IMR-90 (cell line): Measurements from ENCODE around the gene VDAC2.

Experiments used
- CHD1 ChIP-seq: IDR thresholded peaks from 2 replicates; pipeline ENCODE4 v1.6.1; 2012; ENCODE audit warnings: low read depth, low read length, improper control_type of control experiment
- MAFK ChIP-seq: IDR thresholded peaks from 2 replicates; pipeline ENCODE4 v1.6.1; 2012; ENCODE audit warnings: low read depth, low read length, improper control_type of control experiment
- MXI1 ChIP-seq: IDR thresholded peaks from 2 replicates; pipeline ENCODE4 v1.6.1; 2012; ENCODE audit warnings: low read depth, mild to moderate bottlenecking, low read length, moderate library complexity, borderline replicate concordance
- POLR2A ChIP-seq: IDR thresholded peaks from 2 replicates; pipeline ENCODE4 v1.6.1; 2012; ENCODE audit warnings: mild to moderate bottlenecking, low read depth, low read length
- RAD21 ChIP-seq: IDR thresholded peaks from 2 replicates; pipeline ENCODE4 v1.6.1; 2012; ENCODE audit warnings: low read length, improper control_type of control experiment
- RCOR1 ChIP-seq: IDR thresholded peaks from 2 replicates; pipeline ENCODE4 v1.6.1; 2012; ENCODE audit warnings: mild to moderate bottlenecking, low read length, improper control_type of control experiment; ENCODE audit not compliant: insufficient replicate concordance
- TF ChIP-seq, protein P1 (sequence below): conservative IDR thresholded peaks from 2 replicates; pipeline ENCODE4 v1.5.1; 2012; ENCODE audit warnings: mild to moderate bottlenecking, low read depth, low read length, improper control_type of control experiment
- TF ChIP-seq, protein P2 (sequence below): fragments of 150-350 bp; IDR thresholded peaks from 2 replicates; pipeline ENCODE4 v1.6.1; 2017; ENCODE audit warnings: mild to moderate bottlenecking, antibody characterized with exemption, low read length, low read depth

DNA sequence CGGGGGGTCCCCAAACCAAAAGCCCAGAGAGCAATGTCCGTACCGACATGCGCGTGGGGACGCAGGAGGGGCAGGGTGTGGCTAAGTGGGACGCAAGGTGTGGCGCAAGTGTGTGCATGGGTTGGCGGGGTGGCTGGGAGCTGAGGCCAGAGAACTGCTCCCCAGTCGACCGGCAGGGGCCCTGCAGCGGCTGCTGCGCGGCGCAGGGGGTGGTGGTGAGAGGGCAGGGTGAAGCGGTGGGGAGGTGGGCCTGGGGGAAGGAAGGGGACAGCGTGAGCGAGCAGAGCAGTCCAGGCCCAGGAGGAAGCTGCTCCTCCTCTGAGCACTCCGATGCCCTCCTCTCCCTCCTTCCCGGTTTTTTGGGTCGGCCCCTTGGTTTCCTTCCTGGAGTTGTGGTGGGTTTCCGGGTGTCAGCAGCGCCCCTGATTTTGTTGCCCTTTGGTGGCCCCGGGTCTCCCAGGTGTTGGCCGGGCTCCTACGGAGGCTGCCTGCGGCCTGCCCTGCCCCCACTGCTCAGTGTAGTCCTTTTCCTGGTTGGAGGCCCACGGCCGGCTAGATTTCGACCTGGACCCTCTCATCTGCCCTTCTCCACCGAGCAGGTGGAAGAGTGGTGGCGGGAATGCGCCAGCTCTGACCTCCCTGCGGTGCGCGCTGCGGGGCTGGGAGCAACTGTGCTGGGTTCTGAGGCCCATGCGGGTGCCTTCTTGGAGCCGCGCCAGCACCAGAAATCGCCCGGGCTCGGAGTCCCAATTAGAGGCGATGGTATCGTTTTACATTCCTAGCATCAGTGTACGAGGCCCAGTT, 65.7 kb downstream of the VDAC2 start:
- TF ChIP-seq, protein P1, sequence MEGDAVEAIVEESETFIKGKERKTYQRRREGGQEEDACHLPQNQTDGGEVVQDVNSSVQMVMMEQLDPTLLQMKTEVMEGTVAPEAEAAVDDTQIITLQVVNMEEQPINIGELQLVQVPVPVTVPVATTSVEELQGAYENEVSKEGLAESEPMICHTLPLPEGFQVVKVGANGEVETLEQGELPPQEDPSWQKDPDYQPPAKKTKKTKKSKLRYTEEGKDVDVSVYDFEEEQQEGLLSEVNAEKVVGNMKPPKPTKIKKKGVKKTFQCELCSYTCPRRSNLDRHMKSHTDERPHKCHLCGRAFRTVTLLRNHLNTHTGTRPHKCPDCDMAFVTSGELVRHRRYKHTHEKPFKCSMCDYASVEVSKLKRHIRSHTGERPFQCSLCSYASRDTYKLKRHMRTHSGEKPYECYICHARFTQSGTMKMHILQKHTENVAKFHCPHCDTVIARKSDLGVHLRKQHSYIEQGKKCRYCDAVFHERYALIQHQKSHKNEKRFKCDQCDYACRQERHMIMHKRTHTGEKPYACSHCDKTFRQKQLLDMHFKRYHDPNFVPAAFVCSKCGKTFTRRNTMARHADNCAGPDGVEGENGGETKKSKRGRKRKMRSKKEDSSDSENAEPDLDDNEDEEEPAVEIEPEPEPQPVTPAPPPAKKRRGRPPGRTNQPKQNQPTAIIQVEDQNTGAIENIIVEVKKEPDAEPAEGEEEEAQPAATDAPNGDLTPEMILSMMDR = no peak
- TF ChIP-seq POLR2A (no peak), CHD1 (no peak), RCOR1 (no peak), MXI1 (no peak), RAD21 (no peak), MAFK (no peak)
- TF ChIP-seq, protein P2, sequence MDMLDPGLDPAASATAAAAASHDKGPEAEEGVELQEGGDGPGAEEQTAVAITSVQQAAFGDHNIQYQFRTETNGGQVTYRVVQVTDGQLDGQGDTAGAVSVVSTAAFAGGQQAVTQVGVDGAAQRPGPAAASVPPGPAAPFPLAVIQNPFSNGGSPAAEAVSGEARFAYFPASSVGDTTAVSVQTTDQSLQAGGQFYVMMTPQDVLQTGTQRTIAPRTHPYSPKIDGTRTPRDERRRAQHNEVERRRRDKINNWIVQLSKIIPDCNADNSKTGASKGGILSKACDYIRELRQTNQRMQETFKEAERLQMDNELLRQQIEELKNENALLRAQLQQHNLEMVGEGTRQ = no peak
